ENCODE measurements around the gene MTREX. TPM values are rescaled to one million over a fixed set of nuclear protein-coding genes. Genes with fewer than 3 reads are reported as not detected.

MTREX gene
- total RNA-seq, 1 donor from 2014 or later = 68.7 TPM

DNA sequence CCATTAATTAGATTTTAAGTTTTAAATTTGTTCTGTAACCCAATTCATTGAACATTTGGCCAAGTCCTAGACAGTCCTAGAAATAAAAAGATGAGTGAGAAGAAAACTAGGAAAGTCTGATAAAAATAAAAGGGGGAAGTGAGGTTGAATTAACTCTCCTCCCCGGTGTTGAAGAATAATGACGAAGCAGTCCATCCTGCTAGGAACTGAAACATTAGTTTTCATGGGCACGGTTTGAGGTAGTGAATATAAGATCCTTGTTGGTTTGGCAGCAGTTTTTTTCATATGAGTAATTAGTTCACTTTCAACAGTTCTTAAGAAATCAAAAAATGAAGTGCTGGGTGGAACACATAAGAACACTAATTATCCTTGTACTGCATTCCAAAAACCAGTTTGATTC is 103.1 kb downstream of the MTREX start:
- Mint-ChIP-seq H3K36me3 (ENCODE audit: low read depth, unreplicated experiment) (peaks cover 6% of the 10 kb centered on the region), H3K27ac (ENCODE audit: unreplicated experiment) (no peak overlapping the region), H3K9me3 (ENCODE audit: unreplicated experiment) (no peaks in the 10 kb centered on the region), H3K4me1 (ENCODE audit: low read depth, unreplicated experiment) (peaks cover 10% of the 10 kb centered on the region), H3K27me3 (ENCODE audit: low read depth, unreplicated experiment) (no peaks in the 10 kb centered on the region), H3K4me3 (ENCODE audit: unreplicated experiment) (no peak overlapping the region)
- Histone ChIP-seq H3K9ac (ENCODE audit: low read length) (no peak overlapping the region), H3K79me2 (ENCODE audit: insufficient read depth, low read length) (no peaks in the 10 kb centered on the region), H3K4me3 (ENCODE audit: insufficient read depth, low read depth, low read length) (no peak overlapping the region), H3K4me2 (ENCODE audit: low read length) (no peak overlapping the region), H3K4me1 (ENCODE audit: insufficient read depth, low read length) (peaks cover 13% of the 10 kb centered on the region), H3K36me3 (ENCODE audit: insufficient read depth, low read length) (peaks cover 13% of the 10 kb centered on the region), H3K27ac (ENCODE audit: low read depth, low read length) (no peak overlapping the region), H3K9me3 (ENCODE audit: insufficient read depth, low read depth, low read length) (no peaks in the 10 kb centered on the region), H3K27me3 (ENCODE audit: insufficient read depth, low read length) (no peaks in the 10 kb centered on the region), H2AFZ (ENCODE audit: low read depth, low read length) (no peak overlapping the region), H4K20me1 (ENCODE audit: insufficient read depth, low read length) (no peaks in the 10 kb centered on the region)
- TF ChIP-seq, protein P1, sequence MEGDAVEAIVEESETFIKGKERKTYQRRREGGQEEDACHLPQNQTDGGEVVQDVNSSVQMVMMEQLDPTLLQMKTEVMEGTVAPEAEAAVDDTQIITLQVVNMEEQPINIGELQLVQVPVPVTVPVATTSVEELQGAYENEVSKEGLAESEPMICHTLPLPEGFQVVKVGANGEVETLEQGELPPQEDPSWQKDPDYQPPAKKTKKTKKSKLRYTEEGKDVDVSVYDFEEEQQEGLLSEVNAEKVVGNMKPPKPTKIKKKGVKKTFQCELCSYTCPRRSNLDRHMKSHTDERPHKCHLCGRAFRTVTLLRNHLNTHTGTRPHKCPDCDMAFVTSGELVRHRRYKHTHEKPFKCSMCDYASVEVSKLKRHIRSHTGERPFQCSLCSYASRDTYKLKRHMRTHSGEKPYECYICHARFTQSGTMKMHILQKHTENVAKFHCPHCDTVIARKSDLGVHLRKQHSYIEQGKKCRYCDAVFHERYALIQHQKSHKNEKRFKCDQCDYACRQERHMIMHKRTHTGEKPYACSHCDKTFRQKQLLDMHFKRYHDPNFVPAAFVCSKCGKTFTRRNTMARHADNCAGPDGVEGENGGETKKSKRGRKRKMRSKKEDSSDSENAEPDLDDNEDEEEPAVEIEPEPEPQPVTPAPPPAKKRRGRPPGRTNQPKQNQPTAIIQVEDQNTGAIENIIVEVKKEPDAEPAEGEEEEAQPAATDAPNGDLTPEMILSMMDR (IDR thresholded peaks at IDR 0.05; ENCODE audit: insufficient read depth, low read depth, low read length) = no peak
- TF ChIP-seq EZH2 (IDR thresholded peaks at IDR 0.05; ENCODE audit: insufficient read depth, low read length) = no peak
- no peak for FAIRE-seq
- no peak for DNase-seq (ENCODE audit: low read depth)

DNA sequence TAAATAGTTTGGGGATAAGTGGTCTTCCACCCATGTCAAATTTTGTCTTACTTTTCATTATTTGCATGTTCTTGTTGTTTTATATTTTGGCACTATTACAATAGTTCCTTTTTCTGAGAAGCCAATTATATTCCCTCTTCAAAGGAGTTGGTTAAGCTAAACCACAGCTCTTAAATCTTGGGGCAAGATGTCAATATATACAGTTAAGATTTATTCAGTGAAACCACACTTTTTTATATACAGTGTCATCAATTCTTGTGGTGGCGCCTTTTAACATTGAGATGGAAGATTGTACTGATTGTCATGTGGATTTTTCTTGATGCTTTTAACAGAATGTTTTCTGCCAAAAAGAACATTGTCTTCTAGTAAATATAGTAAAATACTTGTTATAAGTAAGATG is 104.1 kb downstream of the MTREX start:
- no peaks in the 10 kb centered on the region for H3K27me3 Mint-ChIP-seq (ENCODE audit: low read depth, unreplicated experiment)

GRCh38 chr5:55413644-55414043 is 105.9 kb downstream of the MTREX start:
- Histone ChIP-seq H3K4me1 (ENCODE audit: insufficient read depth, low read length) (peaks cover 9% of the 10 kb centered on the region), H4K20me1 (ENCODE audit: insufficient read depth, low read length) (no peaks in the 10 kb centered on the region), H3K9me3 (ENCODE audit: insufficient read depth, low read depth, low read length) (no peaks in the 10 kb centered on the region), H3K36me3 (ENCODE audit: insufficient read depth, low read length) (peaks cover 13% of the 10 kb centered on the region), H3K9ac (ENCODE audit: low read length) (no peak overlapping the region), H2AFZ (ENCODE audit: low read depth, low read length) (no peak overlapping the region), H3K27ac (ENCODE audit: low read depth, low read length) (no peak overlapping the region), H3K4me3 (ENCODE audit: insufficient read depth, low read depth, low read length) (no peak overlapping the region), H3K4me2 (ENCODE audit: low read length) (no peak overlapping the region), H3K27me3 (ENCODE audit: insufficient read depth, low read length) (no peaks in the 10 kb centered on the region), H3K79me2 (ENCODE audit: insufficient read depth, low read length) (no peaks in the 10 kb centered on the region)
- Mint-ChIP-seq H3K4me1 (ENCODE audit: low read depth, unreplicated experiment) (peaks cover 10% of the 10 kb centered on the region), H3K4me3 (ENCODE audit: unreplicated experiment) (no peak overlapping the region), H3K9me3 (ENCODE audit: unreplicated experiment) (no peaks in the 10 kb centered on the region), H3K36me3 (ENCODE audit: low read depth, unreplicated experiment) (peaks cover 4% of the 10 kb centered on the region), H3K27ac (ENCODE audit: unreplicated experiment) (peak overlapping the region; percentile 18), H3K27me3 (ENCODE audit: low read depth, unreplicated experiment) (no peaks in the 10 kb centered on the region)
- no peak for FAIRE-seq
- DNase-seq (ENCODE audit: low read depth) = no peak
- no peak for TF ChIP-seq EZH2 (IDR thresholded peaks at IDR 0.05; ENCODE audit: insufficient read depth, low read length)
- TF ChIP-seq, protein P1 (IDR thresholded peaks at IDR 0.05; ENCODE audit: insufficient read depth, low read depth, low read length) = no peak

More for the DNA sequence above, 104.1 kb downstream of the MTREX start:
- TF ChIP-seq, protein P1 (IDR thresholded peaks at IDR 0.05; ENCODE audit: insufficient read depth, low read depth, low read length) = no peak
- no peak for TF ChIP-seq EZH2 (IDR thresholded peaks at IDR 0.05; ENCODE audit: insufficient read depth, low read length)
- Histone ChIP-seq H4K20me1 (ENCODE audit: insufficient read depth, low read length) (no peaks in the 10 kb centered on the region), H3K9ac (ENCODE audit: low read length) (no peak overlapping the region), H3K79me2 (ENCODE audit: insufficient read depth, low read length) (no peaks in the 10 kb centered on the region), H3K4me3 (ENCODE audit: insufficient read depth, low read depth, low read length) (no peak overlapping the region), H2AFZ (ENCODE audit: low read depth, low read length) (no peak overlapping the region), H3K27me3 (ENCODE audit: insufficient read depth, low read length) (no peaks in the 10 kb centered on the region), H3K27ac (ENCODE audit: low read depth, low read length) (no peak overlapping the region), H3K4me1 (ENCODE audit: insufficient read depth, low read length) (peaks cover 13% of the 10 kb centered on the region), H3K36me3 (ENCODE audit: insufficient read depth, low read length) (peaks cover 10% of the 10 kb centered on the region), H3K4me2 (ENCODE audit: low read length) (no peak overlapping the region), H3K9me3 (ENCODE audit: insufficient read depth, low read depth, low read length) (no peaks in the 10 kb centered on the region)
- Mint-ChIP-seq H3K9me3 (ENCODE audit: unreplicated experiment) (no peaks in the 10 kb centered on the region), H3K27ac (ENCODE audit: unreplicated experiment) (no peak overlapping the region), H3K4me1 (ENCODE audit: low read depth, unreplicated experiment) (peaks cover 10% of the 10 kb centered on the region), H3K36me3 (ENCODE audit: low read depth, unreplicated experiment) (peaks cover 6% of the 10 kb centered on the region), H3K4me3 (ENCODE audit: unreplicated experiment) (no peak overlapping the region)
- DNase-seq (ENCODE audit: low read depth) = no peak
- no peak for FAIRE-seq
